NCI-H146 (cell line): ENCODE data around the gene GCNT2.
"Not testable (repeated sequence)": the region's sequence is repeated elsewhere in the genome, so short reads cannot be mapped to it uniquely, and the experiment has no call there.

Experiments used
- DNase-seq: peaks from one replicate; lab custom pipeline; 2025; lab: John Stamatoyannopoulos, UW

Gene GCNT2

DNA sequence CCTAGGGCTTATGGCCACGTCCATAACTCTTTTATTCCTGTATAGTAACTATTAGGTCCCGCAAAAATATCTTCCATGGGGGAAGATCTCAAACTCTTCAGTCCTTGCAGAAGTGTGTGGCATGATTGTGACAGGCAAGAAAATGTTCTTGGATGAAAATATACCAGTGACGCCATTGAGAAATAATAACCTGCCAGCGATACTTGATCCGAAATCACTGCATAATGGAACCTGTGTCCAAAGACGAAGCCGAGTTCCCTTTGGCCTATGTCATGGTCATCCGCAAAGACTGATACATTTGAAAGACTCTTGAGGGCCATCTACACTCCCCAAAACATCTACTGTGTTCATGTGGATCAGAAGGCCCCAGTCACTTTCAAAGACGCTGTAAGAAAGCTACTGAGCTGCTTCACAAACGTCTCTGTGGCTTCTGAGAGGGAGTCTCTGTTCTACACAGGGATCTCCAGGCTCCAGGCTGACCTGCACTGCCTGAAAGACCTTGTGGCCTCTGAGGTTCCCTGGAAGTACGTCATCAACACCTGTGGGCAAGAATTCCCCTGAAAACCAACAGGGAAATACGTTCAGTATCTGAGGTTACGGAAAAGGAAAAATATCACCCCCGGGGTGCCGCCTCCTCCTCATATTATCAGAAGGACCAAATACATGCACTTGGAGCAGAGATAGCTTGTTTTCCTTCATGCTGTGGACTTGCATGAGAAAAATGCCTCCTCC lies 6.9 kb upstream of the GCNT2 start:
- DNase-seq = no peak

DNA sequence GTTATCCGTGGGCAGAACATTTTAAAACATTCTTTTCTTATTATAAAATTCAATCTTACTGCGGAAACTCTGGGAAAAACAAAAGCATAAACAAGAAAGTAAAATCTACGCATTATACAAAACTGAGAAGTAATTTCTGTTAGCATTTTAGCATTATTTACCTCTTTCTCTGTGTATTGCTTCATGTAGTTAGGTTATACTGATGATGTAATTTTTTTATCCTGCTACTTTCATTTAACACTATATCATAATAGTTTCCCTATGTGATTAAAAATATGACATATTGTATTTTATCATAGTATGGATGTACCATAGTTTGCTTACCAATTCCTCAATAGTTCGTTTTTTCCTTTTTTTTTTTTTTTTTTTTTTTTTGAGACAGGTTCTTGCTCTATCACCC lies 4.2 kb upstream of the GCNT2 start:
- DNase-seq = no peak

- no peak for DNase-seq
These were observed 2.4 kb upstream of the GCNT2 start for GRCh38 chr6:10518557-10519407.

DNA sequence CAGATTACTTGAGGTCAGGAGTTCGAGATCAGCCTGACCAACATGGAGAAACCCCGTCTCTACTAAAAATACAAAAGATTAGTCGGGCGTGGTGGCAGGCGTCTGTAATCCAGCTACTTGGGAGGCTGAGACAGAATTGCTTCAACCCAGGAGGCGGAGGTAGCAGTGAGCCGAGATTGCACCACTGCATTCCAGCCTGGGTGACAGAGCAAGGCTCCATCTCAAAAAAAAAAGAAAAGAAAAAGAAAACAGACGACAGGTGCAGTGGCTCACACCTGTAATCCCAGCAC lies 1.8 kb upstream of the GCNT2 start:
- not testable (repeated sequence) for DNase-seq

DNA sequence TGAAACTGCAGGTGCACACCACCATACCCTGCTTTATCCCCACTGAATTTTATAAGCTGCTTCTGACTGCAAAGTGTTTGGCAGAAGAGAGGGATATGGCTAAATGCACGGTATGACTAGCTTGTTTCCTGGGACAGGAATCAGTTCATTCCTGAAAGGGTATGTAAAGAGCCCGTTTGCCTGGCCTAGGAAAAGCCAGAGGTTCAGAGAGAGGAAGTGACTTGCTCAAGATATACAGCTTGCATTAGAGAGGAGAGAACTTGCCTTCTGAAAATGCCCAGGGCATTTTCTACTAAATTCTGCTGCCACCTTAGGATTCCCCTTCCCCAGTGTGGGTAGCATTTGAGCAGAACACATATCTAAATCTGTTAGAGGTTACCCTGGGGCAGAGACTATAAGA lies 683 bp upstream of the GCNT2 start:
- no peak for DNase-seq

DNA sequence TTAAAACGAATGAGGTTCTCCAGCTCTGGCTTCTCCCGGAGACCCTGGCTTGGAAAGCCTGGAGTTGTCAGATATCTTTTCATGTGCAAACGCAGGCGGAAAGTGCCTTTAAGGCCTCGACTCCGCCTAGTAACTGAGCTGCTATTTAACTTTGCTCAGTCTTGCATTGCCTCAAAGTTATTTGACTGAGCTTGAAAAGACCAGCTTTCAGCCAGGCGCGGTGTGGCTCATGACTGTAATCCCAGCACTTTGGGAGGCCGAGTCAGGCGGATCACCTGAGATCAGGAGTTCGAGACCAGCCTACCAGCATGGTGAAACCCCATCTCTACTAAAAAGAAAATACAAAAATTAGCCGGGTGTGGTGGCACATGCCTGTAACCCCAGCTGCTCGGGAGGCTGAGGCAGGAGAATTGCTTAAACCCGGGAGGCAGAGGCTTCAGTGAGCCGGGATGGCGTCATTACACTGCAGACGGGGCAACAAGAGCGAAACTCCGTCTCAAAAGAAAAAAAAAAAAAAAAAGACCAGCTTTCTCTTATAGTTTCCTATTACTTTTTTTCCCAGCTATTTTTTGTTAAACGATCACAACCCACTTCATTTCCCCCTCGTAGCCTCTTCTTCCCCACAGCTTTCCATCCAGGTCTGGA lies 1.9 kb downstream of the GCNT2 start:
- DNase-seq = no peak

DNA sequence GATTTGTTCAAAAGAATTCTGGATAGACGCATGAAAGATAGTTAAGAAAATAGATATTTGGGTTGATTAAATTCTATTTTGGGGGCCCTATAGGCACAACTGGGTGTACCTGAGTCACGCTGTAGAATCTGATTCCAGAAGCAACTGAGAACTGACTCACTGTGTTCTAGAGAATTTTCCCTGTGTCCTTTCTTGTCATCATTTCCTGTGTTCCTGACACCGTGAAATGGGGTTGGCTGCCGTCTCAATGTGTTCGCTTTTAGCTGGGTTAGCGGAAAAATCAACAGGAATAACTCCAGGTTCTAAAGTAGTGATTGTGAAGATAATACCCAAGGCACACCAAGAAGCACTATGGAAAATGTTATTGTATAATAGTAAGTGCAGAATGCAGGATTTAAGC lies 5.0 kb downstream of the GCNT2 start:
- DNase-seq = no peak

GRCh38 chr6:10528158-10528981 lies 7.2 kb downstream of the GCNT2 start:
- DNase-seq = peak; percentile 51

- no peak for DNase-seq
These were observed 8.2 kb downstream of the GCNT2 start for GRCh38 chr6:10529231-10529801.

- DNase-seq = not testable (repeated sequence)
These were observed 8.8 kb downstream of the GCNT2 start for GRCh38 chr6:10529828-10530374.

DNA sequence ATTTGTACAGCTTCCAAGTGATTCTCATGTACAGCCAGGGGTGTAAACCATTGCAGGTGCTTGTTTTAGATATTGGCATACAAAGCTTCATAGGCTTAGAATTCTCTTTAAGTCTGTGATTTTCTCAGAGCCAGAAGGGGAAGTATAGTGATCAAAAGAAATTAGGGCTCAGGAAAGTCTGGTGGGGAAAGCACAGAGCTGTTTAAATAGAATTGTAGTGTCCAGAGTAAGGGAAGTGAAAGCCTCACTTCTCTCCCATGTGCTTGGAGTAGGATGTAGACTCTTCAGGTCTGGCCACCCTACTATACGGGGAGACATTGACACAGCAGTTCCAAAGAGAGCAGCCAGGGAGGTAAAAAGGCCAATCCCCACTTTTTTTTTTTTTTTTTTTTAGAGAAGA lies 10.4 kb downstream of the GCNT2 start:
- DNase-seq = no peak

- DNase-seq = no peak
These were observed 10.8 kb downstream of the GCNT2 start for GRCh38 chr6:10531942-10532341.

GRCh38 chr6:10532392-10532791 lies 11.2 kb downstream of the GCNT2 start:
- no peak for DNase-seq

- DNase-seq = no peak
These were observed 13.2 kb downstream of the GCNT2 start for GRCh38 chr6:10534419-10534762.

DNA sequence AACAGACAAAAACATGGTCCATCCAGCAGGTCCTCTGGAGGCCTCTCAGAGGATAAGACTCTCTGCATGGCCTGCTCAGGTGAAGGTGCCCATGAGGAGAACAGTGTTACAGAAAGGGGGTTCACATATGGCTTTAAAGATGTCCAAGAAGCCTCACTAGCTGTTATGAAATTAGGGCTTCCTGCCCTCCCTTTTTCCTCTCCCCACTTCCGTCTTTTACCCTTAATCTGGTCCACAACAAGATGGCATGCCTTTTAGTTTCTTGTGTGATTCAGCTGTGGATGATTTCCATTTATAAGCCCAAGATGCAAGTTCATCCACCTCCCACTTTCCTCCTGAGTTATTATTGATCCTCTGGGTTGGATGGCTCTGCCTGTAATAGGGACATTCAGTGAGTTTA lies 14.0 kb downstream of the GCNT2 start:
- no peak for DNase-seq

DNA sequence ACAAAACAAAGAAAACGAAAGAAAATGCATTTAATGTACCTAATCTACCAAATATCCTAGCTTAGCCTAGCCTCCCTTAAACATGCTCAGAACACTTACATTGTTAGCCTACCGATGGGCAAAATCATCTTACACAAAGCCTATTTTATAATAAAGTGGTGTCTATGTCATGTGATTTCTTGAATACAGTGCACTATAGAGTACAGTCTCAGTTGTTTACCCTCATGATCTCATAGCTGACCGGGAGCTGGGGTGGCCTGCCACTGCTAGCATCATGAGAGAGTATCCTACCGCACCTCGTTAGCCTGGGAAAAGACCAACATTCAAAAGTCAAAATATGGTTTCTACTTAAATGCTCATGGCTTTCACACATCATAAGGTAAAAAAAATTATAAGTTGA lies 16.6 kb downstream of the GCNT2 start:
- no peak for DNase-seq

DNA sequence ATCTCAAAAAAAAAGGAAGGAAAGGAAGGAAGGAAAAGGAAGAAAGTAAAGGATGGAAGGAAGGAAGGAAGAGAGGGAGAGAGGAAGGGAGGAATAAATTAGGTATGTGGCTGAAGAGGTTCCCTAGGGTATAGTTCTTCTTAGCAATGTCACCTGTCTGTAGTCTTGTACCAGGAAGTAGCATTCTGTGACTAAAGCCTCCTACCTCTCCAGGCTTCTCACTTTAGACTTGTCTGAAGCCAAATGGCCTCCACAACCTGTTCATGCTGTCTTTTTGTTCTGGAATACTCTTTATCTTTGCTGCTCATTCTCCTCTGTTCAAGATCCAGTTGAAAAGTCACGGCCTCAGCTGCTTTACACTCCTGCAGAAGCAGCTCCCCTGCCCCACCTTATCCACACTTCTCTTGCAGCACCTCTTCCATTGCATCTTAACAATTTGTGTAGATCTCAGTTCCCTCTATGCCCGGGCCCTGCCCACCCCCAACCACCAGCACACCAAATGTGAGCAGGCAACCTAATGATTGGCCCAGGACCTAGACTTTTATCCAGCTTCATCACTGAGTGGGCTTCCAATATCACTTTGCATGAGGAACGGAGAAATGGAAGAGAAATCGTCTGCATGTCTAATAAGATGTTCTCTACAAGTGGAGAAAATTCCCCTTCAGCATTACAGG lies 19.1 kb downstream of the GCNT2 start:
- no peak for DNase-seq

- DNase-seq = no peak
These were observed 20.4 kb downstream of the GCNT2 start for GRCh38 chr6:10541591-10541990.

- DNase-seq = no peak
These were observed 21.1 kb downstream of the GCNT2 start for GRCh38 chr6:10542213-10542612.

GRCh38 chr6:10543488-10543887 lies 22.3 kb downstream of the GCNT2 start:
- DNase-seq = no peak

- DNase-seq = no peak
These were observed 24.3 kb downstream of the GCNT2 start for GRCh38 chr6:10545482-10545881.
